ENCODE data around the gene PLCB4. TPM values are rescaled to one million over a fixed set of nuclear protein-coding genes. Genes with fewer than 3 reads are reported as not detected.

PLCB4 gene
- total RNA-seq, 1 donor from 2014 or later, result 30.5 TPM

GRCh38 chr20:9218531-9218961 is 149.7 kb downstream of the PLCB4 start:
- TF ChIP-seq CTCF (IDR thresholded peaks at IDR 0.05; ENCODE audit: borderline replicate concordance), result no peak
- DNase-seq, result no peak
- H3K9me3 ChIP-seq (replicated peaks), result no peaks in the 10 kb centered on the region
- intact Hi-C loops (cut with micrococcal nuclease), result no loop called here
- peaks cover 48% of the 10 kb centered on the region for H3K4me1 ChIP-seq
- H3K27ac ChIP-seq (replicated peaks), result peak overlapping the region; percentile 67
- no peaks in the 10 kb centered on the region for H3K27me3 ChIP-seq (ENCODE audit: low read depth)
- no peaks in the 10 kb centered on the region for H3K36me3 ChIP-seq
- H3K4me3 ChIP-seq, result peak overlapping the region; percentile 33

GRCh38 chr20:9220874-9221547 is 152.1 kb downstream of the PLCB4 start:
- intact Hi-C loops (cut with micrococcal nuclease), result no loop called here
- H3K4me1 ChIP-seq, result peaks cover 57% of the 10 kb centered on the region
- peak overlapping the region; percentile 1 for H3K27ac ChIP-seq (replicated peaks)
- no peak for TF ChIP-seq CTCF (IDR thresholded peaks at IDR 0.05; ENCODE audit: borderline replicate concordance)
- DNase-seq, result no peak
- no peaks in the 10 kb centered on the region for H3K36me3 ChIP-seq
- no peak overlapping the region for H3K4me3 ChIP-seq
- no peaks in the 10 kb centered on the region for H3K9me3 ChIP-seq (replicated peaks)
- H3K27me3 ChIP-seq (ENCODE audit: low read depth), result no peaks in the 10 kb centered on the region

GRCh38 chr20:9223296-9223695 is 154.4 kb downstream of the PLCB4 start:
- no peak for TF ChIP-seq CTCF (IDR thresholded peaks at IDR 0.05; ENCODE audit: borderline replicate concordance)
- H3K9me3 ChIP-seq (replicated peaks), result no peaks in the 10 kb centered on the region
- intact Hi-C loops (cut with micrococcal nuclease), result no loop called here
- no peak for DNase-seq
- H3K4me1 ChIP-seq, result peaks cover 53% of the 10 kb centered on the region
- no peaks in the 10 kb centered on the region for H3K27me3 ChIP-seq (ENCODE audit: low read depth)
- H3K27ac ChIP-seq (replicated peaks), result no peak overlapping the region
- no peak overlapping the region for H3K4me3 ChIP-seq
- no peaks in the 10 kb centered on the region for H3K36me3 ChIP-seq

- Histone ChIP-seq H3K9me3 (replicated peaks) (no peaks in the 10 kb centered on the region), H3K4me1 (peaks cover 59% of the 10 kb centered on the region), H3K36me3 (no peaks in the 10 kb centered on the region), H3K4me3 (peak overlapping the region; percentile 28), H3K27ac (replicated peaks) (peak overlapping the region; percentile 70), H3K27me3 (ENCODE audit: low read depth) (no peaks in the 10 kb centered on the region)
- intact Hi-C loops (cut with micrococcal nuclease), result no loop called here
- TF ChIP-seq CTCF (IDR thresholded peaks at IDR 0.05; ENCODE audit: borderline replicate concordance), result no peak
- DNase-seq, result peak; percentile 28
These were observed 157.0 kb downstream of the PLCB4 start for GRCh38 chr20:9225879-9226278.

- peaks cover 52% of the 10 kb centered on the region for H3K4me1 ChIP-seq
- intact Hi-C loops (cut with micrococcal nuclease), result no loop called here
These were observed 159.2 kb downstream of the PLCB4 start for GRCh38 chr20:9227896-9228615.

More at GRCh38 chr20:9227896-9228615, 159.2 kb downstream of the PLCB4 start:
- Histone ChIP-seq H3K9me3 (replicated peaks) (no peaks in the 10 kb centered on the region), H3K4me3 (no peak overlapping the region), H3K27ac (replicated peaks) (peak overlapping the region; percentile 32), H3K36me3 (no peaks in the 10 kb centered on the region), H3K27me3 (ENCODE audit: low read depth) (no peaks in the 10 kb centered on the region)
- no peak for DNase-seq
- no peak for TF ChIP-seq CTCF (IDR thresholded peaks at IDR 0.05; ENCODE audit: borderline replicate concordance)

Data from left ventricle myocardium inferior (tissue), 1 donor.